Transverse colon (tissue), 4 donors: ENCODE data around the gene MADD.

Experiments used
- CTCF ChIP-seq, 5 experiments: fragments of 200-600 bp in 3 of 5; fragments of 450-650 bp in 2 of 5; sonication (generic) in 3 of 5; IDR thresholded peaks; 1 replicate in 2 of 5; 2 replicates in 3 of 5; pipeline ENCODE4 v1.5.1; 2016 to 2017; ENCODE audit warnings: antibody characterized with exemption in 5 of 5, inconsistent platforms in 3 of 5, mild to moderate bottlenecking in 2 of 5, moderate library complexity in 1 of 5
- EP300 ChIP-seq: sonication (generic); formaldehyde crosslinking; IDR thresholded peaks from one replicate; pipeline ENCODE4 v1.6.1; 2017; ENCODE audit warnings: antibody characterized with exemption, low read depth
- POLR2A ChIP-seq: fragments of 450-650 bp; IDR thresholded peaks from one replicate; pipeline ENCODE4 v1.6.1; 2016; ENCODE audit warnings: antibody characterized with exemption, mild to moderate bottlenecking, moderate library complexity
- POLR2AphosphoS5 ChIP-seq, 3 donors: sonication (generic); formaldehyde crosslinking; IDR thresholded peaks; one replicate each; pipeline ENCODE4 v1.6.1; 2016; ENCODE audit warnings: antibody characterized with exemption in 3 of 3

GRCh38 chr11:47258317-47258902, 11.5 kb upstream of the MADD start:
- TF ChIP-seq CTCF (IDR thresholded peaks at IDR 0.05) (no peak), POLR2A (no peak), POLR2AphosphoS5 (IDR thresholded peaks at IDR 0.05) (no peak), EP300 (no peak)
